Muscle layer of colon (tissue), 2 donors: Measurements from ENCODE around the gene C10orf90.

ENCODE experiments used
- H3K27ac ChIP-seq: one replicate; pipeline ENCODE4 v1.7.0; 2013; ENCODE audit warnings: low read depth, mild to moderate bottlenecking, low read length, moderate library complexity
- H3K27me3 ChIP-seq, 2 donors: one replicate each; pipeline ENCODE4 v1.7.0; 2013; ENCODE audit warnings: low read length in 2 of 2, mild to moderate bottlenecking in 2 of 2; ENCODE audit not compliant: insufficient read depth in 2 of 2, control insufficient read depth in 1 of 2
- H3K36me3 ChIP-seq: one replicate; pipeline ENCODE4 v1.7.0; 2013; ENCODE audit warnings: mild to moderate bottlenecking, low read length; ENCODE audit not compliant: insufficient read depth
- H3K4me1 ChIP-seq: one replicate; pipeline ENCODE4 v1.7.0; 2013; ENCODE audit warnings: mild to moderate bottlenecking, low read length; ENCODE audit not compliant: insufficient read depth
- H3K4me3 ChIP-seq, 2 donors: one replicate each; pipeline ENCODE4 v1.7.0; 2013; ENCODE audit warnings: low read length in 2 of 2, low read depth in 1 of 2, mild to moderate bottlenecking in 1 of 2, moderate library complexity in 1 of 2
- H3K9ac ChIP-seq: one replicate; pipeline ENCODE4 v1.7.0; 2013; ENCODE audit warnings: low read length
- H3K9me3 ChIP-seq: one replicate; pipeline ENCODE4 v1.7.0; 2013; ENCODE audit warnings: mild to moderate bottlenecking, low read length
- donor health status: abdominal sarcoma.
- donor health status: Adenocarcinoma of cecum.

C10orf90 gene

GRCh38 chr10:126455036-126455765 lies 215.3 kb downstream of the C10orf90 start:
- H3K4me3 ChIP-seq = no peak overlapping the region
- H3K27ac ChIP-seq = no peak overlapping the region
- H3K4me1 ChIP-seq = no peaks in the 10 kb centered on the region
- H3K9ac ChIP-seq = no peak overlapping the region
- no peaks in the 10 kb centered on the region for H3K9me3 ChIP-seq
- H3K36me3 ChIP-seq = no peaks in the 10 kb centered on the region
- peaks cover 0 to 8% of the 10 kb centered on the region in 2 donors for H3K27me3 ChIP-seq

GRCh38 chr10:126454045-126454751 lies 216.3 kb downstream of the C10orf90 start:
- Histone ChIP-seq H3K4me3 (no peak overlapping the region), H3K4me1 (no peaks in the 10 kb centered on the region), H3K9me3 (no peaks in the 10 kb centered on the region), H3K27me3 (peaks cover 0 to 8% of the 10 kb centered on the region in 2 donors), H3K27ac (no peak overlapping the region), H3K36me3 (no peaks in the 10 kb centered on the region), H3K9ac (no peak overlapping the region)

GRCh38 chr10:126452245-126452644 lies 218.2 kb downstream of the C10orf90 start:
- Histone ChIP-seq H3K9ac (no peak overlapping the region), H3K27me3 (no peaks in the 10 kb centered on the region), H3K9me3 (no peaks in the 10 kb centered on the region), H3K27ac (no peak overlapping the region), H3K4me1 (no peaks in the 10 kb centered on the region), H3K4me3 (no peak overlapping the region), H3K36me3 (no peaks in the 10 kb centered on the region)

- no peaks in the 10 kb centered on the region for H3K4me1 ChIP-seq
- no peak overlapping the region for H3K27ac ChIP-seq
- H3K9ac ChIP-seq = no peak overlapping the region
- no peak overlapping the region for H3K4me3 ChIP-seq
- H3K27me3 ChIP-seq = no peaks in the 10 kb centered on the region
- H3K9me3 ChIP-seq = no peaks in the 10 kb centered on the region
- no peaks in the 10 kb centered on the region for H3K36me3 ChIP-seq
Observed at GRCh38 chr10:126448091-126448490, 222.4 kb downstream of the C10orf90 start.

GRCh38 chr10:126439942-126440341 lies 230.6 kb downstream of the C10orf90 start:
- Histone ChIP-seq H3K36me3 (no peaks in the 10 kb centered on the region), H3K9ac (no peak overlapping the region), H3K27me3 (no peaks in the 10 kb centered on the region), H3K9me3 (no peaks in the 10 kb centered on the region), H3K27ac (no peak overlapping the region), H3K4me3 (no peak overlapping the region), H3K4me1 (no peaks in the 10 kb centered on the region)

- H3K9me3 ChIP-seq = no peaks in the 10 kb centered on the region
- no peak overlapping the region for H3K9ac ChIP-seq
Observed at GRCh38 chr10:126438407-126438783, 232.1 kb downstream of the C10orf90 start.

GRCh38 chr10:126437635-126438406 lies 232.7 kb downstream of the C10orf90 start:
- Histone ChIP-seq H3K36me3 (no peaks in the 10 kb centered on the region), H3K27ac (no peak overlapping the region), H3K4me1 (no peaks in the 10 kb centered on the region), H3K9ac (no peak overlapping the region), H3K9me3 (no peaks in the 10 kb centered on the region), H3K27me3 (no peaks in the 10 kb centered on the region), H3K4me3 (no peak overlapping the region)

More at GRCh38 chr10:126438407-126438783, 232.1 kb downstream of the C10orf90 start:
- no peak overlapping the region for H3K4me3 ChIP-seq
- no peak overlapping the region for H3K27ac ChIP-seq
- H3K36me3 ChIP-seq = no peaks in the 10 kb centered on the region
- H3K27me3 ChIP-seq = no peaks in the 10 kb centered on the region
- no peaks in the 10 kb centered on the region for H3K4me1 ChIP-seq

GRCh38 chr10:126434235-126434634 lies 236.3 kb downstream of the C10orf90 start:
- H3K27me3 ChIP-seq = no peaks in the 10 kb centered on the region
- no peak overlapping the region for H3K27ac ChIP-seq
- H3K4me3 ChIP-seq = no peak overlapping the region
- H3K4me1 ChIP-seq = no peaks in the 10 kb centered on the region
- no peaks in the 10 kb centered on the region for H3K36me3 ChIP-seq
- no peak overlapping the region for H3K9ac ChIP-seq
- H3K9me3 ChIP-seq = no peaks in the 10 kb centered on the region

GRCh38 chr10:126433351-126433750 lies 237.1 kb downstream of the C10orf90 start:
- H3K4me3 ChIP-seq = no peak overlapping the region
- no peak overlapping the region for H3K9ac ChIP-seq
- no peak overlapping the region for H3K27ac ChIP-seq
- H3K9me3 ChIP-seq = no peaks in the 10 kb centered on the region
- H3K36me3 ChIP-seq = no peaks in the 10 kb centered on the region
- no peaks in the 10 kb centered on the region for H3K27me3 ChIP-seq
- H3K4me1 ChIP-seq = no peaks in the 10 kb centered on the region

- Histone ChIP-seq H3K4me3 (no peak overlapping the region), H3K27me3 (no peaks in the 10 kb centered on the region), H3K27ac (no peak overlapping the region), H3K36me3 (no peaks in the 10 kb centered on the region), H3K9ac (no peak overlapping the region), H3K9me3 (no peaks in the 10 kb centered on the region), H3K4me1 (no peaks in the 10 kb centered on the region)
Observed at GRCh38 chr10:126432507-126432906, 238.0 kb downstream of the C10orf90 start.

- Histone ChIP-seq H3K4me1 (no peaks in the 10 kb centered on the region), H3K36me3 (no peaks in the 10 kb centered on the region), H3K27me3 (no peaks in the 10 kb centered on the region), H3K27ac (no peak overlapping the region), H3K9ac (no peak overlapping the region), H3K9me3 (no peaks in the 10 kb centered on the region), H3K4me3 (no peak overlapping the region)
Observed at GRCh38 chr10:126431816-126432215, 238.7 kb downstream of the C10orf90 start.
